ENCODE results near the gene ACTN1.

- TF ChIP-seq, protein P1, sequence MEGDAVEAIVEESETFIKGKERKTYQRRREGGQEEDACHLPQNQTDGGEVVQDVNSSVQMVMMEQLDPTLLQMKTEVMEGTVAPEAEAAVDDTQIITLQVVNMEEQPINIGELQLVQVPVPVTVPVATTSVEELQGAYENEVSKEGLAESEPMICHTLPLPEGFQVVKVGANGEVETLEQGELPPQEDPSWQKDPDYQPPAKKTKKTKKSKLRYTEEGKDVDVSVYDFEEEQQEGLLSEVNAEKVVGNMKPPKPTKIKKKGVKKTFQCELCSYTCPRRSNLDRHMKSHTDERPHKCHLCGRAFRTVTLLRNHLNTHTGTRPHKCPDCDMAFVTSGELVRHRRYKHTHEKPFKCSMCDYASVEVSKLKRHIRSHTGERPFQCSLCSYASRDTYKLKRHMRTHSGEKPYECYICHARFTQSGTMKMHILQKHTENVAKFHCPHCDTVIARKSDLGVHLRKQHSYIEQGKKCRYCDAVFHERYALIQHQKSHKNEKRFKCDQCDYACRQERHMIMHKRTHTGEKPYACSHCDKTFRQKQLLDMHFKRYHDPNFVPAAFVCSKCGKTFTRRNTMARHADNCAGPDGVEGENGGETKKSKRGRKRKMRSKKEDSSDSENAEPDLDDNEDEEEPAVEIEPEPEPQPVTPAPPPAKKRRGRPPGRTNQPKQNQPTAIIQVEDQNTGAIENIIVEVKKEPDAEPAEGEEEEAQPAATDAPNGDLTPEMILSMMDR (IDR thresholded peaks at IDR 0.05) = no peak
- no peak for TF ChIP-seq POLR2A (IDR thresholded peaks at IDR 0.05)
Measured at GRCh38 chr14:68865542-68865941, 113.6 kb downstream of the ACTN1 start.
